NCI-H82 treated with DMSO at 0.1 percent for 48 hours (cell line): ENCODE results near the gene TLCD3A.

Experiments used
- DNase-seq: peaks from one replicate; lab custom pipeline; 2025; ENCODE audit not compliant: unreplicated experiment; lab: John Stamatoyannopoulos, UW

The TLCD3A gene

DNA sequence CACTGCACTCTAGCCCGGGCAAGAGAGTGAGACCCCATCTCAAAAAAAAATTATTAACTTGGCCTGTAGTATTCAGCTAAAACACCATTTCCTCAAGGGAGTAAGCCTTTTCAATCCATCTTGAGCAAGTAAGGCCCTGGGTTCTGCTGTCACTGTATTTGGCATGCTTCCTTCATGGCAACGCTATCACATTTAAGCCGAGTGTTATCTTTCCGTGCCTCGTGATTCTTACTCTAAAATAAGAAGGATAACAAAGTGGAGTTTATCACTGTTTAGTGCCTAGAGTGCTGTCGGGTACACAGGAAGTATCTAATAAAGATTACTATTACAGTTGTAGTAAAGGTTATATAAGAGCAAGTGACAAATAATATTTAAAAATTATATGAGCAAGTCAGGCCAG, 26.5 kb upstream of the TLCD3A start:
- DNase-seq, result no peak

GRCh38 chr17:708132-708531, 24.3 kb upstream of the TLCD3A start:
- DNase-seq, result no peak

- no peak for DNase-seq
Observed at GRCh38 chr17:718075-718474, 14.3 kb upstream of the TLCD3A start.

DNA sequence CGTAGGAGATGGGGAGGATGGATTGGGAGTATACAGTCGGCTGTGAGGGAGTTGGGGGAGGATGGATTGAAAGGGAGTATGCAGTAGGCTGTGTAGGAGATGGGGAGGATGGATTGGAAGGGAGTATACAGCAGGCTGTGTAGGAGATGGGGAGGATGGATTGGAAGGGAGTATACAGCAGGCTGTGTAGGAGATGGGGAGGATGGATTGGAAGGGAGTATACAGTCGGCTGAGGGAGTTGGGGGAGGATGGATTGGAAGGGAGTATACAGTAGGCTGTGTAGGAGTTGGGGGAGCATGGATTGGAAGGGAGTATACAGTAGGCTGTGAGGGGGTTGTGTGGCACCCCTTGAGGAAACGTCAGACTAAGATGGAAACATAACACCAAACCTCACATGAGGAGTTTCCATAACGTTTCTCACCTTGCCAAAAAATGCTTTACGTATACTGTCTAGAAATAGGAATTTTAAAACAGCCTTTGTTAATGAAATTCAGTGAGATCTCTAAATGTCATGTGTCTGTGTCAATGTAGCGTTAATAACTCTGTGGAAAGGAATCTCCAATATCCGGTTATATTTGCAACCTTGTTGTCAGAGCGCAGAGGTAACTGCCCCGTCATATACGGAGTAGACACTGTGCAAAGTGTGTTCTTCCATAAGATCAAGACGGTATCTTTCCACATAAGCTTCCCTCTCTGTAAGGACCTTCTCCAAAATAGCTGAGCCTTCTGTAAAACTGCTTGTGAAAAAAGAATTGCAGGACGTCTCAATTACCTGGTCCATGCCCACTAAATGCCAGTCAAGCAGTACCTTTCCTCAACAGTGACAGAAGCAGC, 11.5 kb upstream of the TLCD3A start:
- no peak for DNase-seq

- no peak for DNase-seq
Observed at GRCh38 chr17:721540-721937, 10.9 kb upstream of the TLCD3A start.

DNA sequence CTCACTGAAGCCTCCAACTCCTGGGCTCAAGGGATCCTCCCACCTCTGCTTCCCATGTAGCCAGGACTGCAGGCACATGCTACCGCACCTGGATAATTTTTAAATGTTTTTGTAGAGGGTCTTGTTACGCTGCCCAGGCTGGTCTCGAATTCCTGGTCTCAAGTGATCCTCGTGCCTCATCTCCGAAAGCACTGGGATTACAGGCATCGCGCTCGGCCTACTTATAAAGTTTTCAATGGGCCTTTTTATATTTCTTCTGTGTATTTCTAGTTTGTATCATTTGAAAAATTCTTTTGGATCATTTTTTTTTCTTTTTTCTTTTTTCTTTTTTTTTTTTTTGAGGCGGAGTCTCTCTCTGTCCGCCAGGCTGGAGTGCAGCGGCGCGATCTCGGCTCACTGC, 7.3 kb upstream of the TLCD3A start:
- DNase-seq, result no peak

- no peak for DNase-seq
Observed at GRCh38 chr17:725746-726145, 6.7 kb upstream of the TLCD3A start.

GRCh38 chr17:726271-726919, 6.0 kb upstream of the TLCD3A start:
- no peak for DNase-seq

GRCh38 chr17:728911-729310, 3.5 kb upstream of the TLCD3A start:
- DNase-seq, result no peak

DNA sequence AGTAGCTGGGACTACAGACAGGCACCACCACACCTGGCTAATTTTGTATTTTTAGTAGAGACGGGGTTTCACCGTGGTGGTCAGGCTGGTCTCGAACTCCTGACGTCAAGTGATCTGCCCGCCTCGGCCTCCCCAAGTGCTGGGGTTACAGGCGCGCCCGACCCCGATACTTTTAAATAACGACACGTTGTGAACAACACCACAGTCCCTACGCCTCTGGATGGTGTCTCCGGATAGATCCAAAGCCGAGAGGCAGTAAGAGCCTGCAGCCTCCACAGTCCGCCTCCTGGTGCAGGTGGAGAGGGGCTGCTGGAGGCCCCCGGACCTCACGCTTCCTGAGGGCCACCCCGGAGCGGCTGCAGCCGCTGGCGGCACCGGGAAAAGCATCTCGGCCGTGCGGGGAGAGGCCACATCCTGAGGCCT, 741 bp upstream of the TLCD3A start:
- DNase-seq, result no peak

- DNase-seq, result no peak
Observed at GRCh38 chr17:732902-733720, 715 bp downstream of the TLCD3A start.

- DNase-seq, result no peak
Observed at GRCh38 chr17:733743-734142, 1.3 kb downstream of the TLCD3A start.

- DNase-seq, result no peak
Observed at GRCh38 chr17:737561-738113, 5.2 kb downstream of the TLCD3A start.

- no peak for DNase-seq
Observed at GRCh38 chr17:740240-741017, 8.0 kb downstream of the TLCD3A start.

- no peak for DNase-seq
Observed at GRCh38 chr17:742147-742793, 9.9 kb downstream of the TLCD3A start.

GRCh38 chr17:743139-743538, 10.7 kb downstream of the TLCD3A start:
- DNase-seq, result no peak

DNA sequence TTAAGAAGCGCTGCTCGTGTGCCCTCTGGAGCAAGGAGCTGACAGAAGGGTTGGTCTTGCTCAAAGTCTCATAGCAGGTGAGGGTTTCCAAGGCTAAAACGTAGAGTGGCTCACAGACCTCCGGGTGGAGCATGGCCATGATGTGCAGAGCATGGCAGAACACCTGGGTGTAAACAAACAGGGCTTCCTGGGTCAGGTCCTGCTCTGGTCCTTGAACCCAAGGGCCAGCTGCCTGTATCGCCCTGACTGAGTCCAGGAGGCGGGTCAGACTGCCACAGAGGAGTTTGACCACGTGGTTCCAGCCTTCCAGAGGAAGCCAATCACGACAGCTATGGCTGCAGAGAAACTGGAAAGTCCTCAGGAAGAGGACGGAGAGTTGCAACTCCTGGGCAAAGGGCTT, 12.5 kb downstream of the TLCD3A start:
- DNase-seq, result no peak

DNA sequence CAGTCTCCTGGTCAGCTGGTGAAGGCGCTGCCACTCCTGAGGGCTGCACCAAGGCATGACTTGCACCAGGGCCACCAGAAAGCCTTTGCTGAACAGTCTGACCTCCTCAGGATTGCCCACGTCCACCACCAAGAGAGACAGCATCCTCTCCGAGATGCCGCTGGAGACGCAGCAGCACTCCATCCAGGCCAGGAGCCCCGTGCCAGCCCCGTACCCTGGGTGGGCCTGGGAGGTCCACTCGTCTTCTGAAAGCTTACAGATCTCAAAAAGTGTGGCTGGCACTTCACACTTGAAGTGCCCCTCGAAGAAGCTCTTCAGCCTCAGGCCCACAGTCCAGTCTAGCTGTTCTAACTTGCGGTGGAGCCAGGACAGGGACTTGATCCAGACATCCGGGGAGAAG, 13.0 kb downstream of the TLCD3A start:
- DNase-seq, result no peak

- DNase-seq, result no peak
Observed at GRCh38 chr17:746181-746580, 13.8 kb downstream of the TLCD3A start.
